Right atrium auricular region (tissue), 2 donors: ENCODE data around the gene BAX. TPM values are rescaled to one million over a fixed set of nuclear protein-coding genes. Genes with fewer than 3 reads are reported as not detected.
A peak's percentile ranks its signal among the peaks of the same experiment; 100 is the strongest.

Experiments
- DNase-seq: peaks from one replicate; pipeline ENCODE4 v3.0.0-alpha.2; 2019; ENCODE audit warnings: low spot score
- H3K27ac ChIP-seq, 2 donors: fragments of 200-600 bp; sonication (generic); 1 replicate in 1 of 2; 2 replicates in 1 of 2; pipeline ENCODE4 v1.5.1; 2016 to 2019
- H3K27me3 ChIP-seq, 2 donors: fragments of 200-600 bp; sonication (generic); one replicate each; pipeline versions ENCODE4 v1.5.1 to v1.6.0; 2017 to 2019
- H3K36me3 ChIP-seq: fragments of 200-600 bp; sonication (generic); one replicate; pipeline ENCODE4 v1.5.1; 2016
- H3K4me1 ChIP-seq, 2 donors: fragments of 200-600 bp; sonication (generic); one replicate each; pipeline versions ENCODE4 v1.5.1 to v1.6.0; 2017 to 2019
- H3K4me3 ChIP-seq, 2 donors: fragments of 200-600 bp; sonication (generic); 1 replicate in 1 of 2; 2 replicates in 1 of 2; pipeline ENCODE4 v1.5.1; 2017 to 2019; ENCODE audit warnings: mild to moderate bottlenecking in 1 of 2, moderate library complexity in 1 of 2
- H3K9me3 ChIP-seq, 2 donors: fragments of 200-600 bp; sonication (generic); one replicate each; pipeline ENCODE4 v1.5.1; 2019
- total RNA-seq, 2 donors: library from RNA; depleted of rRNA; stranded (reverse); fragments of >200 nt; gene quantifications; one replicate each; pipeline ENCODE4 v1.1.0, GENCODE V29; 2016
- TF ChIP-seq, protein P1 (sequence below), 2 donors: fragments of 200-600 bp; sonication (generic); IDR thresholded peaks; one replicate each; pipeline ENCODE4 v1.5.1; 2019; ENCODE audit warnings: antibody characterized with exemption in 2 of 2

BAX gene
- total RNA-seq, 2 donors from 2014 or later: 10.7 to 21.2 TPM

DNA sequence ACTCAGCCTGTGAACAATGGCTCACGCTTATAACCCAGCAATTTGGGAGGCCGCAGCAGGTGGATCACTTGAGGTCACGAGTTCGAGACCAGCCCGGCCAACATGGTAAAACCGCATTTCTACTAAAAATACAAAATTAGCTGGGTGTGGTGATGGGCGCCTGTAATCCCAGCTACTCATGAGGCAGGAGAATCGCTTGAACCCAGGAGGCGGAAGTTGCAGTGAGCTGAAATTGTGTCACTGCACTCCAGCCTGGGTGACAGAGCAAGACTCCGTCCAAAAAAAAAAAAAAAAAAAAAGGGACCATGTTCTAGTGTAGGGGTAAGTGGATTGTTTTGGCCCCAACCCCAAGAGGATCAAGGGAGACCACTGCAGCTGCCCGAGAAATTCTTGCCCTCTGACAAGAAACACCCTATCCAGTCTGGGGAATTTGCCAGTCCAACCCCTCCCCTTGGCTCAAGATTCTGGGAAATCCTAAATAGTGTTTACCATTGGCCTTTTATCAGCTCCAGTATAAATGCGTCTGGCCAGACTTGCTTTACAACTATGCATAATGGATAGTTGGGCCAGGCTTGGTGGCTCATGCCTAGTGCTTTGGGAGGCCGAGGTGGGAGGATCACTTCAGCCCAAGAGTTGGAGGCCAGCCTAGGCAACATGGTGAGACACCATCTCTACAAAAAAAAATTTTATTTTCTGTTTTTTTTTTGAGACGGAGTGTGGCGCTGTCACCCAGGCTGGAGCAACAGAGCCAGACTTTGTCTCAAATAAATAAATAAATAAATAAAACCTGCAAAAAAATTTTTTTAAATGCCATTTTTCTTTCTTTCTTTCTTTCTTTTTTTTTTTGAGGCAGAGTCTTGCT lies 26.3 kb upstream of the BAX start:
- H3K27ac ChIP-seq: no peak overlapping the region
- TF ChIP-seq, protein P1, sequence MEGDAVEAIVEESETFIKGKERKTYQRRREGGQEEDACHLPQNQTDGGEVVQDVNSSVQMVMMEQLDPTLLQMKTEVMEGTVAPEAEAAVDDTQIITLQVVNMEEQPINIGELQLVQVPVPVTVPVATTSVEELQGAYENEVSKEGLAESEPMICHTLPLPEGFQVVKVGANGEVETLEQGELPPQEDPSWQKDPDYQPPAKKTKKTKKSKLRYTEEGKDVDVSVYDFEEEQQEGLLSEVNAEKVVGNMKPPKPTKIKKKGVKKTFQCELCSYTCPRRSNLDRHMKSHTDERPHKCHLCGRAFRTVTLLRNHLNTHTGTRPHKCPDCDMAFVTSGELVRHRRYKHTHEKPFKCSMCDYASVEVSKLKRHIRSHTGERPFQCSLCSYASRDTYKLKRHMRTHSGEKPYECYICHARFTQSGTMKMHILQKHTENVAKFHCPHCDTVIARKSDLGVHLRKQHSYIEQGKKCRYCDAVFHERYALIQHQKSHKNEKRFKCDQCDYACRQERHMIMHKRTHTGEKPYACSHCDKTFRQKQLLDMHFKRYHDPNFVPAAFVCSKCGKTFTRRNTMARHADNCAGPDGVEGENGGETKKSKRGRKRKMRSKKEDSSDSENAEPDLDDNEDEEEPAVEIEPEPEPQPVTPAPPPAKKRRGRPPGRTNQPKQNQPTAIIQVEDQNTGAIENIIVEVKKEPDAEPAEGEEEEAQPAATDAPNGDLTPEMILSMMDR (IDR thresholded peaks at IDR 0.05): no peak
- H3K4me3 ChIP-seq: no peak overlapping the region
- H3K4me1 ChIP-seq: peaks cover 0 to 13% of the 10 kb centered on the region in 2 donors
- DNase-seq: no peak
- H3K36me3 ChIP-seq: no peaks in the 10 kb centered on the region
- no peaks in the 10 kb centered on the region for H3K9me3 ChIP-seq
- H3K27me3 ChIP-seq: no peaks in the 10 kb centered on the region

- no peaks in the 10 kb centered on the region for H3K9me3 ChIP-seq
- DNase-seq: peak; percentile 68
- H3K27me3 ChIP-seq: no peaks in the 10 kb centered on the region
- no peaks in the 10 kb centered on the region for H3K36me3 ChIP-seq
- no peak within 1 kb of the TSS for H3K27ac ChIP-seq
- peaks cover 0 to 12% of the 10 kb centered on the region in 2 donors for H3K4me1 ChIP-seq
- TF ChIP-seq, protein P1 (IDR thresholded peaks at IDR 0.05): no peak
- H3K4me3 ChIP-seq: peak within 1 kb of the TSS; percentile 22 to 52
These were observed 21.2 kb upstream of the BAX start, which contains the start of gene DHDH for GRCh38 chr19:48933382-48933932. TSS of gene DHDH (plus strand) at chr19:48933699. CDS start at chr19:48933722, 23 bp downstream.

GRCh38 chr19:48934837-48935236 lies 19.8 kb upstream of the BAX start:
- no peaks in the 10 kb centered on the region for H3K27me3 ChIP-seq
- H3K27ac ChIP-seq: no peak overlapping the region
- DNase-seq: no peak
- no peak overlapping the region for H3K4me3 ChIP-seq
- TF ChIP-seq, protein P1 (IDR thresholded peaks at IDR 0.05): no peak
- no peaks in the 10 kb centered on the region for H3K9me3 ChIP-seq
- H3K36me3 ChIP-seq: no peaks in the 10 kb centered on the region
- peaks cover 0 to 12% of the 10 kb centered on the region in 2 donors for H3K4me1 ChIP-seq

GRCh38 chr19:48935864-48936263 lies 18.8 kb upstream of the BAX start:
- Histone ChIP-seq H3K4me3 (no peak overlapping the region), H3K9me3 (peaks cover 0 to 1% of the 10 kb centered on the region in 2 donors), H3K27me3 (no peaks in the 10 kb centered on the region), H3K27ac (no peak overlapping the region), H3K36me3 (no peaks in the 10 kb centered on the region), H3K4me1 (peaks cover 0 to 12% of the 10 kb centered on the region in 2 donors)
- DNase-seq: no peak
- TF ChIP-seq, protein P1 (IDR thresholded peaks at IDR 0.05): no peak

DNA sequence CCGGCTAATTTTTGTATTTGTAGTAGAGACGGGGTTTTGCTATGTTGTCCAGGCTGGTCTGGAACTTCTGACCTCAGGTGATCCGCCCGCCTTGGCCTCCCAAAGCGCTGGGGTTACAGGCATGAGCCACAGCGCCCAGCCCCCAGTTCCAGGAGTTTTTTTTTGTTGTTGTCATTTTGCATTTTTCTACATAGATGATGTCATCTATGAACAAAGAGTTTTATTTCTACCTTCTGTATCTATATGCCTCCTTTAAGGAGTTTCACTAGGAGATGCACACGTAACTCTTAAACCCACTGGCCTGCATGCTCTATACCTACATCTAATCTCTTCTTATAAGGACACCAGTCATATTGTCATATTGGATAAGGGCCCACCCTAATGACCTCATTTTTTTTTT lies 16.4 kb upstream of the BAX start:
- no peaks in the 10 kb centered on the region for H3K27me3 ChIP-seq
- no peak for DNase-seq
- H3K36me3 ChIP-seq: no peaks in the 10 kb centered on the region
- H3K4me1 ChIP-seq: peaks cover 0 to 9% of the 10 kb centered on the region in 2 donors
- H3K27ac ChIP-seq: no peak overlapping the region
- TF ChIP-seq, protein P1 (IDR thresholded peaks at IDR 0.05): no peak
- H3K9me3 ChIP-seq: peaks cover 0 to 6% of the 10 kb centered on the region in 2 donors
- no peak overlapping the region for H3K4me3 ChIP-seq
